ENCODE measurements around the gene UQCRH. TPM values are rescaled to one million over a fixed set of nuclear protein-coding genes. Genes with fewer than 3 reads are reported as not detected.

The UQCRH gene
- total and polyA plus RNA-seq, 2 of the 8 experiments (the other 6 are each of a cell fraction or from before 2014, with no cell fraction given) = 626 to 1,112 TPM

DNA sequence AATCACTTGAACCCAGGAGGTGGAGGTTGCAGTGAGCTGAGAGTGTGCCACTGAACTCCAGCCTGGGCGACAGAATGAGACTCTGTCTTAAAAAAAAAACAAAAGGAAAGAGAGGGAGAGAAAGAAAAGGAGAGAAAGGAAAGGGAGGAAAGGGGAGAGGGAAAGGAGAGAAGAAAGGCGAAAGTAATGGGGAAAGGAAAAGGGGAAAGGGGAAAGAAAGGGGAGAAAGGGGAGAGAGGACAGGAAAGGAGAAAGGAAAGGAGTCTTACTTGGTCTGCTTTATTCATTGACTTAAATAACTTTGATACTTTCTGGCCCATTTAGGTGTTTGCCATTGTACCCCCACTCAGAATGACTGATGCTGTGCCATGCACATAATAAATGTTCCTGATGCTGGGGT lies 48.9 kb downstream of the UQCRH start:
- POLR2A ChIA-PET (ENCODE audit: partially characterized antibody) = interaction anchor here (0.7 to 2.5 kb wide), 7 partner anchors 12 to 86 kb away, joined by 3 to 9 read pairs (median 4); partner anchors contain the start of genes LRRC41, NSUN4 and UQCRH
- Histone ChIP-seq H2BK15ac (ENCODE audit: low read length) (no peak overlapping the region), H2AK5ac (ENCODE audit: low read depth, low read length) (no peak overlapping the region), H4K8ac (ENCODE audit: extremely low read depth, insufficient read depth, low read length) (no peak overlapping the region), H2BK5ac (ENCODE audit: low read depth, low read length) (no peak overlapping the region), H2BK120ac (replicated peaks; ENCODE audit: low read depth, low read length) (no peak overlapping the region), H3K79me1 (ENCODE audit: low read depth, low read length) (no peaks in the 10 kb centered on the region), H4K20me1 (replicated peaks in 1 of 2; ENCODE audit: control insufficient read depth in 1 of 2, insufficient read depth in 2 of 2, low read length in 2 of 2) (no peaks in the 10 kb centered on the region), H3K18ac (ENCODE audit: extremely low read depth, low read length) (no peak overlapping the region), H3K4me2 (ENCODE audit: insufficient read depth in 1 of 2, low read depth in 2 of 2, low read length in 2 of 2) (no peak overlapping the region), H4K5ac (ENCODE audit: insufficient read length, low read depth, low read length) (no peak overlapping the region), H4K91ac (replicated peaks; ENCODE audit: insufficient read length, low read length) (no peak overlapping the region), H3K27ac (ENCODE audit: low read depth, low read length) (no peak overlapping the region), H3K9ac (replicated peaks in 1 of 4; ENCODE audit: extremely low read depth in 1 of 4, low read depth in 3 of 4, low read length in 3 of 4) (no peak overlapping the region), H3K23ac (ENCODE audit: insufficient read length) (no peak overlapping the region), H2AFZ (ENCODE audit: low read length) (no peak overlapping the region), H3K79me2 (ENCODE audit: control insufficient read depth in 1 of 2, insufficient read depth in 2 of 2, low read length in 2 of 2) (no peaks in the 10 kb centered on the region), H3K9me3 (ENCODE audit: insufficient read depth in 2 of 2, low read depth in 1 of 2, low read length in 1 of 2) (no peaks in the 10 kb centered on the region), H3K27me3 (replicated peaks in 1 of 4; ENCODE audit: control insufficient read depth in 3 of 4, extremely low read depth in 1 of 4, insufficient read depth in 3 of 4, low read length in 3 of 4) (no peaks in the 10 kb centered on the region), H3K4ac (replicated peaks; ENCODE audit: insufficient read length, low read depth, low read length) (no peak overlapping the region), H3K36me3 (ENCODE audit: control insufficient read depth in 2 of 4, insufficient read depth in 4 of 4, low read length in 3 of 4) (peaks cover 4 to 46% (median 18%) of the 10 kb centered on the region in 4 experiments), H3K14ac (ENCODE audit: insufficient read length) (no peak overlapping the region), H3K4me1 (replicated peaks in 1 of 4; ENCODE audit: control insufficient read depth in 3 of 4, insufficient read depth in 4 of 4, low read length in 3 of 4) (no peaks in the 10 kb centered on the region), H3K4me3 (ENCODE audit: extremely low read depth in 1 of 4, insufficient read depth in 2 of 4, low read depth in 3 of 4, low read length in 4 of 4) (no peak overlapping the region), H2BK12ac (ENCODE audit: low read depth, low read length) (no peak overlapping the region), H2BK20ac (ENCODE audit: low read length) (no peak overlapping the region), H3K56ac (replicated peaks; ENCODE audit: insufficient read length, low read depth, low read length) (no peak overlapping the region), H3K23me2 (ENCODE audit: low read depth, low read length) (no peaks in the 10 kb centered on the region)
- CTCF ChIA-PET (ENCODE audit: partially characterized antibody) = interaction anchor here (0.6 to 1.4 kb wide), 3 partner anchors 18 to 292 kb away, joined by 3 to 5 read pairs (median 3); no protein-coding TSS in a partner anchor
- WGBS, 2 experiments (ENCODE audit: extremely low coverage in 1 of 2, insufficient coverage in 1 of 2, insufficient read length in 1 of 2, insufficient replicate concordance in 2 of 2, low coverage in 1 of 2, low lambda C conversion rate in 2 of 2, missing lambda C conversion rate in 1 of 2) = 36 to 48% methylated on average over 1 to 2 of the region's 2 CpGs
- no peak for DNase-seq (ENCODE audit: low read depth in 1 of 2, low spot score in 2 of 2)
- no peak for FAIRE-seq
- no peak for TF ChIP-seq SRF (IDR thresholded peaks at IDR 0.05; ENCODE audit: low read depth, low read length)
- no peak for TF ChIP-seq RNF2 (IDR thresholded peaks at IDR 0.05; ENCODE audit: borderline replicate concordance, low read depth, low read length, missing control alignments, poor library complexity, severe bottlenecking)
- no peak for TF ChIP-seq FOSL1 (IDR thresholded peaks at IDR 0.05; ENCODE audit: insufficient read depth, low read depth, low read length)
- no peak for TF ChIP-seq EZH2 (IDR thresholded peaks at IDR 0.05; ENCODE audit: low read depth, low read length, severe bottlenecking)
- no peak for TF ChIP-seq CEBPB (IDR thresholded peaks at IDR 0.05; ENCODE audit: low read depth, low read length)
- TF ChIP-seq HDAC2 (IDR thresholded peaks at IDR 0.05; ENCODE audit: borderline replicate concordance in 1 of 2, low read depth in 2 of 2, low read length in 2 of 2) = no peak
- TF ChIP-seq EGR1 (IDR thresholded peaks at IDR 0.05; ENCODE audit: borderline replicate concordance, low read depth, low read length) = no peak
- no peak for TF ChIP-seq ASH2L (IDR thresholded peaks at IDR 0.05; ENCODE audit: low read length)
- TF ChIP-seq CHD2 (IDR thresholded peaks at IDR 0.05; ENCODE audit: low read length) = no peak
- TF ChIP-seq, protein P1, sequence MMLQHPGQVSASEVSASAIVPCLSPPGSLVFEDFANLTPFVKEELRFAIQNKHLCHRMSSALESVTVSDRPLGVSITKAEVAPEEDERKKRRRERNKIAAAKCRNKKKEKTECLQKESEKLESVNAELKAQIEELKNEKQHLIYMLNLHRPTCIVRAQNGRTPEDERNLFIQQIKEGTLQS (IDR thresholded peaks at IDR 0.05; ENCODE audit: insufficient read depth, low read depth, low read length) = no peak
- no peak for TF ChIP-seq JUN (IDR thresholded peaks at IDR 0.05; ENCODE audit: low read depth, low read length)
- TF ChIP-seq CBX8 (IDR thresholded peaks at IDR 0.05; ENCODE audit: borderline replicate concordance, low read depth, low read length) = no peak
